HFF-Myc (cell line): ENCODE data around the gene UNC50.
"Not testable (repeated sequence)": the region's sequence is repeated elsewhere in the genome, so short reads cannot be mapped to it uniquely, and the experiment has no call there.

Source experiments
- DNase-seq: peaks from one replicate; pipeline ENCODE4 v3.0.0-alpha.2; 2011; ENCODE audit warnings: low read depth; ENCODE audit errors: extremely low read depth
- H3K4me3 ChIP-seq: replicated peaks from 2 replicates; pipeline ENCODE4 v1.5.1; 2011; ENCODE audit warnings: low read depth, mild to moderate bottlenecking, control low read depth, low read length
- TF ChIP-seq, protein P1 (sequence below): IDR thresholded peaks from 2 replicates; pipeline ENCODE4 v1.5.1; 2012; ENCODE audit warnings: mild to moderate bottlenecking, low read depth, low read length, control low read depth; ENCODE audit errors: missing control alignments

UNC50 gene

DNA sequence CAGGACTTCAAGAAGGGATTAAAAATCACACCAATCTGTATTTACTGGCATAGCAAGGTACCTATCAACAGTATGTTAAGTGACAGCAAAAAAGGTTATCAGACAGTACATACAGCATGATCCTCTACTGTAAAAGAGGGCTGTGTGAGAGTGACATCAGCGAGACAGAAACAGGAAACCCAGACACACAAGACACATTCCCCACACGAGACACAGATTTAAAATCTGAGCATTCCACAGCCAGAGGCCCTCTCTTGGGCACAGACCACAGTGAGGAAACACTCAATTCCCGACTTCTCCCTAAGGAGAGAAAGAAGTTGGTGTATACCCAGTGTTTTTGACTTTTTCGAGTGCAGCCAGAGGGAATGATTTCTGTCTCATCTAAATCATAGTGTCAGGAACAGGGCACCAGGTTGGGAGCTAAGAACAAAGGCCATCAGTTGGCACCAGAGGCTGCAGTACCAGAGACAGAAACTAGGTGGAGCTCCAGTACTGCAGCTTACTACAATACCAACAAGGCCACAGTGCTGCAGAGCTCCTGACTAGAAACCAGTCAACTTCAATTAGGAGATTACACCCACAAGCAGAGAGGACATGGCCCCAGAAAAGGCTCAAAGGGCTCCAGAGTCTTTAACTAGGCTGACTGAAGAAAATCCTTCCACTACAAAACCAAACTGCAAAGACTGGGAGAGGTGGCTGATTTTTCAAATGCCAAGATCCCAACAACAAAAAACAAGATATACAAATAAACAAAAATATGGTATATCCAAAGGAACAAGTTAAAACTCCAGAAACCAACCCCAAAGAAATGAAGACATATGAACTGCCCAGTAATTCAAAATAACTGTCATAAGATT is 41.0 kb downstream of the UNC50 start:
- no peak overlapping the region for H3K4me3 ChIP-seq
- TF ChIP-seq, protein P1, sequence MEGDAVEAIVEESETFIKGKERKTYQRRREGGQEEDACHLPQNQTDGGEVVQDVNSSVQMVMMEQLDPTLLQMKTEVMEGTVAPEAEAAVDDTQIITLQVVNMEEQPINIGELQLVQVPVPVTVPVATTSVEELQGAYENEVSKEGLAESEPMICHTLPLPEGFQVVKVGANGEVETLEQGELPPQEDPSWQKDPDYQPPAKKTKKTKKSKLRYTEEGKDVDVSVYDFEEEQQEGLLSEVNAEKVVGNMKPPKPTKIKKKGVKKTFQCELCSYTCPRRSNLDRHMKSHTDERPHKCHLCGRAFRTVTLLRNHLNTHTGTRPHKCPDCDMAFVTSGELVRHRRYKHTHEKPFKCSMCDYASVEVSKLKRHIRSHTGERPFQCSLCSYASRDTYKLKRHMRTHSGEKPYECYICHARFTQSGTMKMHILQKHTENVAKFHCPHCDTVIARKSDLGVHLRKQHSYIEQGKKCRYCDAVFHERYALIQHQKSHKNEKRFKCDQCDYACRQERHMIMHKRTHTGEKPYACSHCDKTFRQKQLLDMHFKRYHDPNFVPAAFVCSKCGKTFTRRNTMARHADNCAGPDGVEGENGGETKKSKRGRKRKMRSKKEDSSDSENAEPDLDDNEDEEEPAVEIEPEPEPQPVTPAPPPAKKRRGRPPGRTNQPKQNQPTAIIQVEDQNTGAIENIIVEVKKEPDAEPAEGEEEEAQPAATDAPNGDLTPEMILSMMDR: peak; percentile 99
- peak; percentile 46 for DNase-seq

GRCh38 chr2:98649992-98650375 is 41.6 kb downstream of the UNC50 start:
- no peak overlapping the region for H3K4me3 ChIP-seq
- DNase-seq: no peak
- TF ChIP-seq, protein P1: no peak

DNA sequence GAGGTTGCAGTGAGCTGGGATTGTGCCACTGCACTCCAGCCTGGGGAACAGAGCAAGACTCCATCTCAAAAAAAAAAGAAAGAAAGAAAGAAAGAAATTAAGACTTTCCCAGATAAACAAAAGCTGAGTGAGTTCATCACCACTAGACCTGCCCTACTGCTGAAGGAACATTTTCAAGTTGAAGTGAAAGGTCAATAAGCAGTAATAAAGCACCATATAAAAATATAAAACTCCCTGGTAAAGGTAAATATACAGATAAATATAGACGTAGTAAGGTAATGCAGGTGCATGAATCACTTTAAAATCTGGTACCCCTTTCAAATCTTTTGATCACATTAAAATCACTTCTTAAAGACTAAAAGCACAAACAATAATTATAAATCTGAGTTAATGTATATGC is 42.6 kb downstream of the UNC50 start:
- TF ChIP-seq, protein P1: no peak
- DNase-seq: no peak
- no peak overlapping the region for H3K4me3 ChIP-seq

GRCh38 chr2:98654699-98655495 is 46.5 kb downstream of the UNC50 start:
- TF ChIP-seq, protein P1: no peak
- H3K4me3 ChIP-seq: no peak overlapping the region
- DNase-seq: no peak

- TF ChIP-seq, protein P1: no peak
- no peak for DNase-seq
- no peak overlapping the region for H3K4me3 ChIP-seq
Observed at GRCh38 chr2:98656800-98657199, 48.4 kb downstream of the UNC50 start.

DNA sequence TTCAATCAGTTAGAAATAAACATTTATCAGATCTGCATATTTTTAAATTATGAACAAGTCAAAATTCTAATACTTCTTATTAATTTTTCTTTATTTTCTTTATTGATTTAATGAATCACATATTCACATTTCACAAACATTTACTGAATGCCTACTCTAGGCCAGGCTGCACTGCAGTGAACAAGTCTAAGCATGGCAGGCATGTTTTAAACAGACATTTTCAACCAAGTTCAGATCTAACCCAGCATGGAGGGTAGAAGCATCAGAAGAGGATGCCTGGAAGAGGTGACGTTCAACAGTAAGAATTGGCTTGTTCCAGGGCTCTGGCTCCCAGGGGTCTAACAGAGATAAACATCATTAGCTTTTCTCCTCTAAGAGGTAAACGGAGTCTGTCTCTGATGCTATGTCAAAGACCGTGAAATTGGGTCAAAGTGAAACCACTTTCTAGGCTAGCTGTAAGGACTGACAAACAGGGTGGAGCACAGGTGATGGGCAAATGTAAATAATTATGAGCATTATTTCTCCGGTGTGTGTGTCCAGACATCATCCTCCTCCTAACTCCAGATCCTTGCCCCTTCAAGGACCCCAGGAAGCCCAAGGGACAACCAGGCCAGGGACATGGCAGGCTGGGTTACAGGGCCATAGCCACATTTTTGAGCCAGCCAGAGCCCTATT is 50.6 kb downstream of the UNC50 start:
- no peak for DNase-seq
- TF ChIP-seq, protein P1: no peak
- no peak overlapping the region for H3K4me3 ChIP-seq

GRCh38 chr2:98659491-98659840 is 51.1 kb downstream of the UNC50 start:
- H3K4me3 ChIP-seq, DNase-seq: not testable (repeated sequence)
